GM19463 (cell line): Measurements from ENCODE around the gene INHA.

Experiments
- ATAC-seq: cut with Tn5 transposase; IDR thresholded peaks from one replicate; pipeline ENCODE4 v1.9.1; 2021; ENCODE audit warnings: mild to moderate bottlenecking, moderate library complexity; ENCODE audit not compliant: unreplicated experiment

Gene INHA

GRCh38 chr2:219539926-219540678, 32.0 kb upstream of the INHA start:
- no peak for ATAC-seq

DNA sequence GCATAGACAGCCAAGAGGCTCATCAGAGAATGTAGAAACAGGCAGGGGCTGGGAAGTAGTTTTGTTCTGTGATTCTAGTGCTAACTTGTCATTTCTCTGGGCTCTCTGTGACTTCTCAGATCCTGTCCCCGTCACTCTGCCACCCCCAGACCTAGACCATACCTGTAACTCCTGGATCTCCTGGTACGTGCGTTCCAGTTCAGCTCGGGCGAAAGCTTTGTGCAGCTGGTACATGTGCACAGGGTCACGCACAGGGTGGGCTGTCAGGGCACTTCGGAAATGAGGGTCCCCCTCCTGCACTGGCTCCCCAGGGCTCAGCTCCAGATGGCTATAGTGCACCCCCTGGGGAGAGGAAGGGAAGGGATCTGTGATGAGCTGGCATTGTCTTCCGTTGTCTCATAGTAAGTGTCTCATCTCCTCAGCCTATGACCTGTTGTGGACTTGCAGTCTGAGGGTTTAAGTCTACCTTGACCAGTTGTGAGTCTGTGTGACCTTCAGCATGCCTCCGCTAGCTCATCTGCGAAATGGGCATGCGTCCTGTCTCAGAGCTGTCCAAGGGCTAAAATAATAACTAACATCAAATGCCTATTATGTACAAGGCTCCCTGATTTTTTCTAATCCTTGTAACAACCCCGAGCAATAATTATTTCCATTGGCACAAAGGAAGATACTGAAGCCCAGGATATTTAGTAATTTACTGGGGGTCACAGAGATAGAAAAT, 31.2 kb upstream of the INHA start:
- no peak for ATAC-seq

DNA sequence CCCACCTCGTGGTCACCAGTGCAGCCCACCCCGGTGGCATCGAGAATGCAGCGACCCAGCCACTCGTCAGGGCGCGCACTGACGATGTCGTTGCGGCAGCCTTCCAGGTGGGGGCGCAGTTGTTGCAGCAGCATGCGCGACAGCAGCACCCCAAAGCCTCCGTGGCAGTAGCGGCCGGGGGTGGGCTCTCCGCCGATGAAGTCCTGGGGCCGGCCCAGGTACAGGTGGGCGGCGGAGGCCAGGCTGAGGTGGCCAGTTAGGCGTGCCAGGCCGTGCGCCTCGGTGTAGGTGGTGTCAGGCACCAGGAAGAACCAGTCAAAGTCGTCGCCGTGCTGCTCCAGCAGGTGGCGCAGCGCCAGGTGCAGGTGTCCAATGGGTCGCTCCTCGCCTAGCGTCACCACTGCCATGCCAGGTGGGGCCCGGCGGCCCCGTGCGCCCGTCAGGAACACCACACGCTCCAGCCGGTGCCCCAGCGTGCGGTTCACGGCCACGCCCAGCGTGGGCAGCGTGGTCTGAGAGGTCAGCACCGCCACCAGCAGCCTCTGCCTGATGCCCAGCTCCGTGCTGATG, 30.4 kb upstream of the INHA start:
- peak; percentile 43 for ATAC-seq

GRCh38 chr2:219542931-219543595, 29.0 kb upstream of the INHA start:
- ATAC-seq: peak; percentile 31

- ATAC-seq: peak; percentile 74
Measured at GRCh38 chr2:219543596-219544358, 28.3 kb upstream of the INHA start, which contains the start of the genes CHPF and TMEM198. CHPF (minus strand) TSS chr2:219543809; CDS start chr2:219543538, 271 bp downstream. TMEM198 (plus strand) TSS chr2:219544028; CDS start chr2:219544728, 700 bp downstream.

DNA sequence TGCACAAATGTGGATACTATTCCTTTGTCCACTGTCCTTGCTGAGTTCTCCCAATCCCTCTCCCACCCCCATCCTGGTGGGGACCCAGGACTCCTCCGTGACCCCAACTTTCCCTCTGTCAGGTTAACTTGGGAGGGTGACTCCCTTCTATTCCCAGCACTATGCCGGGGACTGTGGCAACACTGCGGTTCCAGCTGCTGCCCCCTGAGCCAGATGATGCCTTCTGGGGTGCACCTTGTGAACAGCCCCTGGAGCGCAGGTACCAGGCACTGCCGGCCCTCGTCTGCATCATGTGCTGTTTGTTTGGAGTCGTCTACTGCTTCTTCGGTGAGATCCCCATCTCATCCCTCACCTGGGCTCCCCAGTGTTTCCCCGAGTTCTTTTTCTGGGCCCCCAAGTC, 27.5 kb upstream of the INHA start:
- ATAC-seq: no peak

DNA sequence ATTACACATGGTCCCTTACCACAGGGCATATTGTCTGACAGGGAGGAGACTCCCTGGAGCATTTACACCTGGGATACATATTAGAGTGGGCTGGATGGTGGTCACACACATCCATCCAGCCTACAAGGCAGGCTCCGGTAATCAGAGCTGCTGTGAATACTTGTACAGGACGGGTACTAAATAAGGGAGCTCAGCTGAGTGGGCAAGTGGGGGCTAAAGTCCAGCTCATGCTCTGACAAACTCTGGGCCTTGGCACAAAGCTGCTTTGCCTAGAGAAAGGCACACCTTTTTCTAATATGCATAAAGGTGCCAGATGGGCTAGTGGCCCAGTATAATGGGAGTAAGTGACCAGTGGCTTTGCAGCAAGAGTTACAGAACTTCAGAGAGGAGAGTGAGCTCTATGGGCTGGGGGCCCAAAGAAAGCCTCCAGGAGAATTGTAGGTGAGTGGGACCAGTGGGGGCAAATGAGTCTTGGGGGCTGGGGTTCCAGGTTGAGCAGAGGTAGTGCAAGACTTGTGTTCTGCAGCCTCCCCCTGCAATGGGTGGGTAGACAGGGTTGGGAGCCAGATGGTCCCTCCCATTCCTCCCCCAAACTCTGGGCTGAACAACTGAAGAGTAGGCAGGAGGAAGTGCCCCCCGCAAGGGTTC, 26.7 kb upstream of the INHA start:
- ATAC-seq: no peak

- ATAC-seq: no peak
Measured at GRCh38 chr2:219545943-219546352, 26.2 kb upstream of the INHA start.

- no peak for ATAC-seq
Measured at GRCh38 chr2:219547621-219548020, 24.5 kb upstream of the INHA start.

DNA sequence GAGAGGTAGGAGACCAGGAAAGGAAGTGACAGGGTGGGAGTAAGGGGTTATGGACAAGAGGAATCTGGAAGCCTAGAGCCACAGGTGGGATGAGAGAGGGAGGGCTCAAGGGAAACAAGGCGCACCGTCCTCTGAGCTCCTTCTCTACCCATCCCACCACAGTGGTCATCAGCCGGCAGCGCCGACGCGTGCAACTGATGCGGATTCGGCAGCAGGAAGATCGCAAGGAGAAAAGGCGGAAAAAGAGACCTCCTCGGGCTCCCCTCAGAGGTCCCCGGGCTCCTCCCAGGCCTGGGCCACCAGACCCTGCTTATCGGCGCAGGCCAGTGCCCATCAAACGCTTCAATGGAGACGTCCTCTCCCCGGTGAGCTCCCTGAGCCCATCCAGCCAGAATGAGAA, 23.1 kb upstream of the INHA start:
- no peak for ATAC-seq

DNA sequence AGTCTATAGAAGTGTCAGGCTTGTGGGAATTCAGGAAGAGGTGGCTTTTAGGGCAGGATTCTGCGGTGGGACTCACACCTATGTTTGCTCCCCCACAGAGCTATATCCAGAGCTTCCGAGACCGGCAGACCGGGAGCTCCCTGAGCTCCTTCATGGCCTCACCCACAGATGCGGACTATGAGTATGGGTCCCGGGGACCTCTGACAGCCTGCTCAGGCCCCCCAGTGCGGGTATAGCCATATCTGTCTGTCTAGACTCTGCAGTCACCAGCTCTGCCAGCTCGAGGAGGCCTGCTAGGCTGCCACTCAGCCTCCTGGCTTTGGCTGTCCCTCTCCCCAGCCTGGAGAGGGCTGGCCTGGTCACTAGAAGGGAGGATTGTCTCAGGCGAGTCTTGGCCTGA, 22.5 kb upstream of the INHA start:
- ATAC-seq: no peak

GRCh38 chr2:219551441-219552381, 20.4 kb upstream of the INHA start:
- peak; percentile 22 for ATAC-seq

GRCh38 chr2:219552382-219553167, 19.5 kb upstream of the INHA start:
- peak; percentile 95 for ATAC-seq

GRCh38 chr2:219553168-219553417, 19.0 kb upstream of the INHA start:
- ATAC-seq: no peak

DNA sequence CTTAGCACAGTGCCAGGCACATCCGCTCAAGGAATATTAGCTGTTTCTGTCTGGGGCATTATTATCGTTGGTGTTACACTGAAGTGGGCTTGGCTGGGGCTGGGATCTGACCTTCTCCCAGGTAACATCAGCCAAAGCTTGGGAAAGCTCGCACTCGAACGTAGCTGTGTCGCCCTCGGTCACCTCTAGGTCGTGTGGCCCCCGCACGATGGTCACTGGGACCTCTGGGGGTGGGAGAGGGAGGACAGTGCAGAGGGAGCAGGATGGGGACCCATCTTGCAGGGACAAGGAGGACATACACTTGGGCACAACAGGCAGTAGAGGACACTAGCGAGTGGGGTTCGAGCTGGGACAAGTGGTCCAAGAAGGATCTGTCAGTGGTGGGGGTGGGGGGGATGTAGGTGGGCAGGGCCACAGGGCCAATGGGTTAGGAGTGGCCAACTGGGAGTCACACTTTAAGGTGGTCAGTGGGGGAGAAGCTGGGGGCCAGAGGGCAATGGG, 18.6 kb upstream of the INHA start:
- no peak for ATAC-seq

DNA sequence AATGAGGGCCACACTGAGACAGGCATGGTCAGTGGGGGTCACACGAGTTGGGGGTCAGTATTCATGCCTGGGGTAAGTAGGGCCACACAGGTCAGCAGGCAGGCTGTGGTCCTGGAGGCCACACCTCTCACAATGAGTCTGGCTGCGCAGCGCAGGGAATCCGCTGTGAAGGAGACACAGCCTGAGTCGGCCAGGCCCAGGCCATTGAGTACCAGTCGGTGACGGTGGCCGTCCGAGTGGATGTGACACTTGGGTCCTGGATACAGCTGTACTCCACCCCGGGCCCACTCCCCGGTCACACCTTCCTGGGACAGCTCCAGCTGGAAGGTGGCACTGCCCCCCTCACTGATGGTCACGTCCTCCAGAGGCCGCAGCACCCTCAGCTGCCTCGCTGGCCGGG, 17.8 kb upstream of the INHA start:
- no peak for ATAC-seq

- no peak for ATAC-seq
Measured at GRCh38 chr2:219555956-219556355, 16.2 kb upstream of the INHA start.

- no peak for ATAC-seq
Measured at GRCh38 chr2:219556413-219556812, 15.7 kb upstream of the INHA start.
